ENCODE data around the gene PALLD. TPM values are rescaled to one million over a fixed set of nuclear protein-coding genes. Genes with fewer than 3 reads are reported as not detected.
A peak's percentile ranks its signal among the peaks of the same experiment; 100 is the strongest.

PALLD gene
- total RNA-seq, 4 donors from 2014 or later: 266 to 761 (median 441) TPM

DNA sequence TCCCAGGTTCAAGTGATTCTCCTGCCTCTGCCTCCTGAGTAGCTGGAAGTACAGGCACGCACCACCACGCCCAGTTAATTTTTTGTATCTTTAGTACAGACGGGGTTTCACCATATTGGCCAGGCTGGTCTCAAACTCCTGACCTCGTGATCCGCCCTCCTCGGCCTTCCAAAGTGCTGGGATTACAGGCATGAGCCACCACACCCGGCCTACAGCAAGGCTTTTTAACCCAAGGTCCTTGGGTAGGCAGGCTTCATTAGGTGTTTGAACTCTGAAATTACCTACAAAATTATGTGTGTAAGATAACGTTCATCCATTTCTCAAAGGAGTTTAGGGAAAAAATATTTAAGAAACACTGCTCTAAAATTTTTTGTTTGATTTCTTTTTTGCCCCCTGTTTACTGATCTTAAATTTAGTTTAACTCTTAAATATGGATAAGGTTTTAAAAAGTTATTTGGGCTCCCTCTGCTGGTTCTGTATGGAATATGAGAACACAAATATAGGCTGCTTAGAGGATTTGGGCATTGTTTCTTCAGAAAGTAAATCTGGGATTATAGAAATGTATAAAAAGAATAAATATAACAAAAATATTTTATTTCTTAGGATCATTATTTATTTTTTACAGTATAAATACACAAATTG, 420.4 kb downstream of the PALLD start:
- Histone ChIP-seq H3K27me3 (no peaks in the 10 kb centered on the region), H3K9me3 (no peaks in the 10 kb centered on the region), H3K4me1 (peaks cover 3 to 4% of the 10 kb centered on the region in 2 donors), H3K27ac (peak overlapping the region; percentile 58 to 67), H3K4me3 (no peak overlapping the region), H3K36me3 (no peaks in the 10 kb centered on the region)
- TF ChIP-seq POLR2A (IDR thresholded peaks at IDR 0.05): no peak
- TF ChIP-seq, protein P1, sequence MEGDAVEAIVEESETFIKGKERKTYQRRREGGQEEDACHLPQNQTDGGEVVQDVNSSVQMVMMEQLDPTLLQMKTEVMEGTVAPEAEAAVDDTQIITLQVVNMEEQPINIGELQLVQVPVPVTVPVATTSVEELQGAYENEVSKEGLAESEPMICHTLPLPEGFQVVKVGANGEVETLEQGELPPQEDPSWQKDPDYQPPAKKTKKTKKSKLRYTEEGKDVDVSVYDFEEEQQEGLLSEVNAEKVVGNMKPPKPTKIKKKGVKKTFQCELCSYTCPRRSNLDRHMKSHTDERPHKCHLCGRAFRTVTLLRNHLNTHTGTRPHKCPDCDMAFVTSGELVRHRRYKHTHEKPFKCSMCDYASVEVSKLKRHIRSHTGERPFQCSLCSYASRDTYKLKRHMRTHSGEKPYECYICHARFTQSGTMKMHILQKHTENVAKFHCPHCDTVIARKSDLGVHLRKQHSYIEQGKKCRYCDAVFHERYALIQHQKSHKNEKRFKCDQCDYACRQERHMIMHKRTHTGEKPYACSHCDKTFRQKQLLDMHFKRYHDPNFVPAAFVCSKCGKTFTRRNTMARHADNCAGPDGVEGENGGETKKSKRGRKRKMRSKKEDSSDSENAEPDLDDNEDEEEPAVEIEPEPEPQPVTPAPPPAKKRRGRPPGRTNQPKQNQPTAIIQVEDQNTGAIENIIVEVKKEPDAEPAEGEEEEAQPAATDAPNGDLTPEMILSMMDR (IDR thresholded peaks at IDR 0.05): peak; percentile 45 to 62 (median 54)
- DNase-seq: no peak
- intact Hi-C loops (cut with DNase I; ENCODE audit: low total_unique reads): no loop called here

DNA sequence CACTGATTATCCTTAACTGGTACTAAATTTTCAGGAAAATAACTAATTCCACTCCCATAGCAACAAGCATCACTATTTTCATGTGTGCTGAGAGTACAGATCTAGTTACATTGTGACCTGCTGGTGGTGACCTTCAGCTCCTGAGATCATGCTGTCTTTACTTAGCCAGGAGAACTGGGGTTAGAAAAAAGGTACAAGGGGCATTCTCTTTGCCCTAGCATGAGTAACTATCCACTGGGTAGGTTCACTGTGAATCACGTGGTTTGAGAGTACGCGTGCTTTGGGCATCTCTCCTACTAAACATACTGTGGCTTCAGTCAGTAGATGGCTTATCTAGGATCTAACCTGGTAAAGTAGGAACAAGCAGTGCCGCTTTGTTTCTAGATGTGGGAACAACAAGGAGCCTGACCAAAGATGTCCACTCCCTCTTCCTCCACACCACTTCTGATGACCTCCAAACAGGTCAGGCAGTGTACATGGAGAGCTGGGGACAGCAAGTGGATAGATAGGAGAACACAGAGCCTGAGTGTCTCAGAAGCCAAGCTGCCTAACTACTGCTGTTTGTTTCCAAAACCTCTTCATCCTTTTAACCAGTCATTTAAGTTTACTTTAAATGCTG, 423.0 kb downstream of the PALLD start:
- Histone ChIP-seq H3K27ac (peak overlapping the region; percentile 68 to 70), H3K27me3 (no peaks in the 10 kb centered on the region), H3K9me3 (no peaks in the 10 kb centered on the region), H3K36me3 (no peaks in the 10 kb centered on the region), H3K4me3 (no peak overlapping the region), H3K4me1 (peaks cover 3 to 4% of the 10 kb centered on the region in 2 donors)
- DNase-seq: no peak
- no peak for TF ChIP-seq POLR2A (IDR thresholded peaks at IDR 0.05)
- TF ChIP-seq, protein P1 (IDR thresholded peaks at IDR 0.05): no peak
- intact Hi-C loops (cut with DNase I; ENCODE audit: low total_unique reads): loop anchor here (2.0 to 10.0 kb wide), 2 partner anchors 335 to 565 kb away; no protein-coding TSS in a partner anchor

DNA sequence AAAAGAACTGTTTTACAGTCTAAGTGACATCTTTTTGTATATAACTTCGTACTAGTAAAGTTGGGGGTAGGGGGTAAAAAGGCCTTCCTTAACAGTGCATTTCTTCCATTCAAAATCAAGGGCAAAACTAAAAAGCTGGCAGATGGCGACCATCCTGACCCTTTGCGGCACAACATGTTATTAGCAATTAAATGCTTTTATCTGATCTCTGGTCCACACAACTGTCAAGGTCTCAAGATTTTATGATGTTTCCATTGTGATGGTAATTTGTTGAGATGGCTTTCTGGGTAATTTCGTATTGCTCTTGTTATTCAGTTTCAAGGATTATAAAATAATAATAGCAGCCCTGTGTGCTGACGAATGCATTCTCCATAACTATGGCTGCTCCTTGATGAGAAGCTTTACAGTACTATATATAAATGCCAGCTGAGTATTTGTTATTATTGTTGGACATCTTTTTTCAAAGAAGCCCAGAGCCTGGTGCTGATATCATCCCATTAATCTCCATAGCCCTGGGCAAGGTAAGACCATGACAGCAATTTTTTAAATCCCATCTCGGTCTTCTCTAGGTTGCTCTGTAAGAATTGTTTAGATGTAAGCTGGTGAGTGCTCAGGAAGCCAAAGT, 423.7 kb downstream of the PALLD start:
- Histone ChIP-seq H3K9me3 (no peaks in the 10 kb centered on the region), H3K27me3 (no peaks in the 10 kb centered on the region), H3K4me3 (no peak overlapping the region), H3K4me1 (peaks cover 3 to 4% of the 10 kb centered on the region in 2 donors), H3K36me3 (no peaks in the 10 kb centered on the region), H3K27ac (peak overlapping the region; percentile 68 to 70)
- DNase-seq: no peak
- intact Hi-C loops (cut with DNase I; ENCODE audit: low total_unique reads): loop anchor here (10.0 kb wide), 1 partner anchor 564 kb away; no protein-coding TSS in a partner anchor
- TF ChIP-seq, protein P1 (IDR thresholded peaks at IDR 0.05): no peak

DNA sequence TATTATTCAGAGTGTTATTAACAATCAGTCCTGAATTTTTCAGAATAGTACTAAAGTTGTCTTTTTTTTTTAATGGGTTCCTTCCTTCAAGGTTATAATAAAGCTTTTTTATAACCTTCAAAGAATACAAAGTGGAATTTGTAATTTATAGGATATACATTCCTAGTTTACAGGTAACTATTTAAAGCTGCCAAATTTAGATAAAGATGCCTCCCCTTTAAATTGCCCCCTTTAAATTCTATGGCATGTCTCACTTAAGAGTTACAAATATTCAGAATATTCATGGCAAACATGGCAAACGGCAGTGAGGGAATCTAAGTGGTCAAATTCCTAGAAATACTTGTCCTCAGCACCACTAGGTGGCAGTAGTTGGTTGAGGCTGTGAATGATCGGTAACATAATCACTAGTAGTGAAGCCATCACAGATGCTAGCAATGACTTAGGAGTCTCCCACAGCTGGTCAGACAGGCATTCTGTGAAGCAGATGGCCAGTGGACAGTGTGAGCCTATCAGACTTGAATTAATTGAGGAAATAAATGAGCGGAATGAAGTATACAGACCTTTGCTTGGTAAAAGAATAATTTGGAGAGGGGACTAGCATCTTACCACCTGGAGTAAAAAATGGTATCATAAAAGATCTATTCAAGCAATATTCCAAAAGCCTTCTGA, 426.8 kb downstream of the PALLD start:
- no peaks in the 10 kb centered on the region for H3K36me3 ChIP-seq
- peaks cover 3 to 4% of the 10 kb centered on the region in 2 donors for H3K4me1 ChIP-seq
- H3K27me3 ChIP-seq: no peaks in the 10 kb centered on the region
- no peaks in the 10 kb centered on the region for H3K9me3 ChIP-seq
- peak overlapping the region in 1 of 2 donors; percentile 38 for H3K27ac ChIP-seq
- TF ChIP-seq POLR2A (IDR thresholded peaks at IDR 0.05): no peak
- TF ChIP-seq, protein P1 (IDR thresholded peaks at IDR 0.05): peak; percentile 59 to 76 (median 71)
- DNase-seq: peak in 1 of 2 donors; percentile 61
- intact Hi-C loops (cut with DNase I; ENCODE audit: low total_unique reads): loop anchor here (10.0 kb wide), 1 partner anchor 561 kb away; no protein-coding TSS in a partner anchor
- no peak overlapping the region for H3K4me3 ChIP-seq
